Common myeloid progenitor, CD34-positive (primary cell): Measurements from ENCODE around the gene ANKRD10.

ENCODE experiments used
- CTCF ChIA-PET: fragments of 350-600 bp; sonication (Branson Sonifier 250); formaldehyde crosslinking; loops from one replicate; lab custom pipeline; 2021; ENCODE audit warnings: antibody characterized with exemption; lab: Charles Lee
- POLR2A ChIA-PET: fragments of 350-600 bp; sonication (Branson Sonifier 250); formaldehyde crosslinking; loops from one replicate; lab custom pipeline; 2021; ENCODE audit warnings: antibody characterized with exemption; lab: Charles Lee
- DNase-seq, 3 donors: peaks; one replicate each; pipeline versions ENCODE4 v3.0.0 to v3.0.0-alpha.2; 2013
- H3K27ac ChIP-seq, 2 experiments: 1 replicate in 1 of 2; 2 replicates in 1 of 2; pipeline ENCODE4 v1.7.0; 2013; ENCODE audit warnings: inconsistent platforms in 2 of 2, low read length in 2 of 2, mild to moderate bottlenecking in 2 of 2, low read depth in 1 of 2, moderate library complexity in 1 of 2; ENCODE audit not compliant: severe bottlenecking in 2 of 2, insufficient read depth in 1 of 2, poor library complexity in 1 of 2
- H3K27me3 ChIP-seq, 5 experiments: replicated peaks in 2 of 5; 1 replicate in 3 of 5; 2 replicates in 2 of 5; pipeline versions ENCODE4 v1.6.1 to v1.7.0; 2013; ENCODE audit warnings: low read length in 4 of 5, mild to moderate bottlenecking in 2 of 5, moderate library complexity in 2 of 5, inconsistent platforms in 1 of 5; ENCODE audit not compliant: insufficient read depth in 5 of 5, control insufficient read depth in 4 of 5
- H3K36me3 ChIP-seq, 4 experiments: 1 replicate in 2 of 4; 2 replicates in 2 of 4; pipeline versions ENCODE4 v1.6.1 to v1.7.0; 2013; ENCODE audit warnings: low read length in 3 of 4, control low read depth in 1 of 4, mild to moderate bottlenecking in 1 of 4; ENCODE audit not compliant: control insufficient read depth in 4 of 4, insufficient read depth in 4 of 4
- H3K4me1 ChIP-seq, 4 experiments: 1 replicate in 3 of 4; 2 replicates in 1 of 4; pipeline versions ENCODE4 v1.6.1 to v1.7.1; 2013; ENCODE audit warnings: low read length in 3 of 4, mild to moderate bottlenecking in 3 of 4, control low read depth in 1 of 4, inconsistent platforms in 1 of 4, moderate library complexity in 1 of 4; ENCODE audit not compliant: control insufficient read depth in 4 of 4, insufficient read depth in 4 of 4; ENCODE audit errors: control extremely low read depth in 1 of 4
- H3K4me3 ChIP-seq, 7 experiments: 1 replicate in 4 of 7; 2 replicates in 3 of 7; pipeline versions ENCODE4 v1.5.1 to v1.7.0; 2013; ENCODE audit warnings: mild to moderate bottlenecking in 7 of 7, low read length in 6 of 7, moderate library complexity in 6 of 7, inconsistent platforms in 2 of 7, low read depth in 2 of 7, control low read depth in 1 of 7; ENCODE audit not compliant: insufficient read depth in 4 of 7, control insufficient read depth in 1 of 7; ENCODE audit errors: extremely low read depth in 1 of 7
- H3K9me3 ChIP-seq, 5 experiments: 1 replicate in 4 of 5; 2 replicates in 1 of 5; pipeline versions ENCODE4 v1.6.1 to v1.7.1; 2013; ENCODE audit warnings: low read length in 4 of 5, mild to moderate bottlenecking in 2 of 5, inconsistent platforms in 1 of 5, low read depth in 1 of 5, moderate library complexity in 1 of 5; ENCODE audit not compliant: control insufficient read depth in 4 of 5, insufficient read depth in 2 of 5; ENCODE audit errors: control extremely low read depth in 1 of 5
- WGBS: methylation state at CpG from one replicate; pipeline ENCODE4 v1.1.5; 2013; ENCODE audit not compliant: insufficient coverage; 5-methylcytosine and 5-hydroxymethylcytosine counted together

Gene ANKRD10

GRCh38 chr13:110907951-110908898 lies 6.6 kb downstream of the ANKRD10 start:
- H3K36me3 ChIP-seq, result peaks cover 15 to 67% (median 45%) of the 10 kb centered on the region in 4 experiments
- no peaks in the 10 kb centered on the region for H3K27me3 ChIP-seq
- no peak for DNase-seq
- ChIA-PET POLR2A (interaction anchor here (0.5 kb wide), 1 partner anchor 11 kb away, joined by 3 read pairs; no protein-coding TSS in a partner anchor), CTCF (interaction anchor here (1.3 kb wide), 1 partner anchor 18 kb away, joined by 3 read pairs; no protein-coding TSS in a partner anchor)
- peak overlapping the region in 1 of 2 experiments; percentile 23 for H3K27ac ChIP-seq
- no peak overlapping the region for H3K4me3 ChIP-seq
- 97% methylated on average over 3 of the region's 9 CpGs for WGBS
- peaks cover 11 to 18% (median 14%) of the 10 kb centered on the region in 4 experiments for H3K4me1 ChIP-seq
- no peaks in the 10 kb centered on the region for H3K9me3 ChIP-seq

- H3K4me1 ChIP-seq, result peaks cover 4 to 8% (median 5%) of the 10 kb centered on the region in 4 experiments
- H3K4me3 ChIP-seq, result no peak overlapping the region
- ChIA-PET POLR2A (no interaction called here), CTCF (interaction anchor here (1.3 kb wide), 1 partner anchor 19 kb away, joined by 3 read pairs; no protein-coding TSS in a partner anchor)
- no peaks in the 10 kb centered on the region for H3K27me3 ChIP-seq
- no peak for DNase-seq
- H3K36me3 ChIP-seq, result peaks cover 18 to 76% (median 47%) of the 10 kb centered on the region in 4 experiments
- H3K9me3 ChIP-seq, result no peaks in the 10 kb centered on the region
- H3K27ac ChIP-seq, result no peak overlapping the region
- WGBS, result no CpG with 5 or more reads among the region's 4 CpGs
Measured at GRCh38 chr13:110907301-110907700, 7.6 kb downstream of the ANKRD10 start.

DNA sequence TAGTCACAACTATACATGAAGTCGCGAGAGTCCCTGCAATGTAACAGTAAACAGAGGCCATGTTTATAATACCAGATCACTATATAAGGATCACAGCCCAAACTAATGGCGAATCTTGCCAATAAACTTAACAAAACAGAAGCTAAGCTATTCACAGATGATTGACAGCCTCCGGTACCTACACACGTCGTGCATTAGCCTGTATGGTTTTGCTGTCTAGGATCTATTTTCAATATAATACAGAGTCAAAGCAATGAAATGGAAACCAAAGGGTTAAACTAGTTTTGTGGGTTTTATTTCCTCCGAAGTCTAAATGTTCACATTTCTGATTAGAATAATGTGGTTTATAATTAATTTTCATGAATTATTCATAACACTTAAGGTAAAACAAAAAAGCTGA lies 10.1 kb downstream of the ANKRD10 start:
- no peak overlapping the region for H3K27ac ChIP-seq
- ChIA-PET POLR2A (interaction anchor here (0.6 kb wide), 1 partner anchor 11 kb away, joined by 4 read pairs; no protein-coding TSS in a partner anchor), CTCF (interaction anchor here (1.2 to 2.0 kb wide), 3 partner anchors 10 to 27 kb away, joined by 3 to 5 read pairs (median 4); no protein-coding TSS in a partner anchor)
- peaks cover 0 to 2% (median 0%) of the 10 kb centered on the region in 4 experiments for H3K4me1 ChIP-seq
- WGBS, result 92% methylated on average over 2 of the region's 7 CpGs
- no peak for DNase-seq
- no peaks in the 10 kb centered on the region for H3K27me3 ChIP-seq
- H3K4me3 ChIP-seq, result no peak overlapping the region
- no peaks in the 10 kb centered on the region for H3K9me3 ChIP-seq
- H3K36me3 ChIP-seq, result peaks cover 21 to 70% (median 44%) of the 10 kb centered on the region in 4 experiments

DNA sequence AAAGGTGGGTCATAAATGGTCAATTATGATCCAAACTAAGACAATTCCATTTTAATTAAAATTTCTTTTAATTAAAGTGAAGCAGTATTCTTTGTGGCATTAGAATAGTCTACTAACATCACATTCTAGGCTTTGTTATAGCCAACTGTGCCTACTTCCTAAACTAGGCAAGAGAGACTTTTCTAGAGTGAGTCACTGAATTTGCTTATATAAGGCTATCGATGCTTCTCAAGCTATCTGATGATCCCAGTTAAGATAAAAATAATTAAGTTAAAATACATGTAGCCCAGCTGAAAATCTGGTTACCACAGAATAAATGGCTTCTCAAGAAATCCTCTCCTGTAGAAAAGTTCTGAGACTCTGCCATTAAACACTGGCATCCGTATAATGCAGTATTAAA lies 12.5 kb downstream of the ANKRD10 start:
- CTCF ChIA-PET, result interaction anchor here (0.9 to 1.2 kb wide), 3 partner anchors 9 to 20 kb away, joined by 3 to 4 read pairs (median 3); no protein-coding TSS in a partner anchor
- WGBS, result 100% methylated on average over 1 of the region's 2 CpGs
- Histone ChIP-seq H3K27ac (no peak overlapping the region), H3K4me1 (no peaks in the 10 kb centered on the region), H3K36me3 (peaks cover 17 to 55% (median 34%) of the 10 kb centered on the region in 4 experiments), H3K9me3 (no peaks in the 10 kb centered on the region), H3K27me3 (no peaks in the 10 kb centered on the region), H3K4me3 (no peak overlapping the region)
- POLR2A ChIA-PET, result no interaction called here
- DNase-seq, result no peak

DNA sequence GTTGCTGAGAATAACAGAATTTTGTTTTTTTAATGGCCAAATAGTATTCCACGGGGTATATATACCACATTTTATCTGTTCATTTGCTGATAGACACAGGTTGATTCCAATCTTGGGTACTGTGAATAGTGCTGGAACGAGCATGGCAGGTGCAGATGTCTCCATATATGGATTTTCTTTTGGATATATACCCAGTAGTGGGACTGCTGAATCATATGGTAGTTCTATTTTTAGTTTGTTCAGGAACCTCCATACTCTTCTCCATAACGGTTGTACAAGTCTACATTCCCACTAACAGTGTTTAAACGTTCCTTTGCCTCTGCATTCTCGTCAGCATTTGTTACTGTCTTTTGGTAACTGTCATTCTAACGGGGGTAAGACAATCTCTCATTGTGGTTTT lies 17.3 kb downstream of the ANKRD10 start:
- Histone ChIP-seq H3K4me3 (no peak overlapping the region), H3K27me3 (no peaks in the 10 kb centered on the region), H3K27ac (no peak overlapping the region), H3K4me1 (no peaks in the 10 kb centered on the region), H3K9me3 (no peaks in the 10 kb centered on the region), H3K36me3 (peaks cover 22 to 45% (median 26%) of the 10 kb centered on the region in 4 experiments)
- 90% methylated on average over 2 of the region's 6 CpGs for WGBS
- POLR2A ChIA-PET, result interaction anchor here (0.7 kb wide), 1 partner anchor 11 kb away, joined by 3 read pairs; no protein-coding TSS in a partner anchor
- no peak for DNase-seq
- CTCF ChIA-PET, result no interaction called here

DNA sequence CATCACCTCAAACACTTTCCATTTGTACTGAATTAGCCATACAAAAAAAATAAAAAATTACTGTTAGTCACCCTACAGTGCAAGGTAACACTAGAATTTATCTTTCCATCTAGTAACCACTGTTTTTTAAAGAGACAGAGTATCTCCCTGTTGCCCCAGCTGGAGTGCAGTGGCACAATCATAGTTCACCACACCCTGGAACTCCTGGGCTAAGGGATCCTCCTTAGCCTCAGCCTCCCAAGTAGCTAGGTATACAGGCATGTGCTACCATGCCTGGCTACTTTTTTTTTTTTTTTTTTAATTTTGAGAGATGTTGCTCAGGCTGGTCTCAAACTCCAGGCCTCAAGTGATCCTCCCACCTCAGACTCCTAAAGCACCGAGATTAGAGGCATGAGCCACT lies 17.9 kb downstream of the ANKRD10 start:
- Histone ChIP-seq H3K27me3 (no peaks in the 10 kb centered on the region), H3K4me1 (no peaks in the 10 kb centered on the region), H3K36me3 (peaks cover 20 to 47% (median 25%) of the 10 kb centered on the region in 4 experiments), H3K27ac (no peak overlapping the region), H3K4me3 (no peak overlapping the region), H3K9me3 (no peaks in the 10 kb centered on the region)
- CTCF ChIA-PET, result no interaction called here
- DNase-seq, result no peak
- POLR2A ChIA-PET, result interaction anchor here (0.7 kb wide), 1 partner anchor 11 kb away, joined by 3 read pairs; no protein-coding TSS in a partner anchor
- WGBS, result no CpG with 5 or more reads among the region's 1 CpG
